Left lobe of liver (tissue), 2 donors: ENCODE results near the gene FYB2. TPM values are rescaled to one million over a fixed set of nuclear protein-coding genes. Genes with fewer than 3 reads are reported as not detected.

Experiments
- ATAC-seq: fragments of 200-7000 bp; cut with Tn5 transposase; one replicate; pipeline ENCODE4 v1.9.1; 2020; ENCODE audit warnings: mild to moderate bottlenecking, moderate library complexity
- DNase-seq: peaks from one replicate; pipeline ENCODE4 v3.0.0-alpha.2; 2020; ENCODE audit warnings: low spot score
- total RNA-seq: library from RNA; stranded (reverse); gene quantifications from one replicate; pipeline ENCODE4 v1.2.1, GENCODE V29; 2021
- donor health status: DM: no; HTN: no; CAD: no; lungs with moderate emphysema.
- donor health status: DM: no; HTN: yes; CAD: no.

Gene FYB2
- 19.4 TPM for total RNA-seq

DNA sequence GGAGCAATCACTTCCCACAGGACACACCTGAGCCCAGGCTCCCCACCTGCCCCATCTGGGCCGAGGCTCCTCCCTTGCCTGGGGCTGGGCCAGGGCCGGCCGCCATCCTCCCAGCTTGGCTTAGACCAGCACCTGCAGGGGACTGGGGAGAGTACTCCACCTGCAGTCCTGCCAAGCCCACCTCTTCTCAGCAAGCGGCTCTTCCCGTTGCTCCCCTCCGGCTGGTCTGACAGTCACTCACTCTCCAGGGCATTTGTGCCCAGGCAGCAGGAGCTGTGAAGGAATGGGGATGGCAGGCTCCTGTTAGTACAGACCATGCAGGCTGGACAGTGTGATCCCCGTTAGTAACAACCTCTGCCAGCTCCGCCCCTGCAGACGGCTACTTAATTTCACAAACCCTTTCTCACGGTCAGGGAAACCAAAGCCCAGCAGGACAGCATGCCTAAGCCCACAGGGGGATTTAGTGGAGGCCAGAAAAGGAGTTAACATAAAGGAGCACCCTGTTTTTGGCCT, at the start of gene FYB2:
TSS of gene FYB2 (minus strand) at position 18 of the 513 bp plus-strand sequence. CDS start 114 bp downstream, outside the sequence.
- ATAC-seq, result peak; percentile 78
- DNase-seq, result peak; percentile 90

DNA sequence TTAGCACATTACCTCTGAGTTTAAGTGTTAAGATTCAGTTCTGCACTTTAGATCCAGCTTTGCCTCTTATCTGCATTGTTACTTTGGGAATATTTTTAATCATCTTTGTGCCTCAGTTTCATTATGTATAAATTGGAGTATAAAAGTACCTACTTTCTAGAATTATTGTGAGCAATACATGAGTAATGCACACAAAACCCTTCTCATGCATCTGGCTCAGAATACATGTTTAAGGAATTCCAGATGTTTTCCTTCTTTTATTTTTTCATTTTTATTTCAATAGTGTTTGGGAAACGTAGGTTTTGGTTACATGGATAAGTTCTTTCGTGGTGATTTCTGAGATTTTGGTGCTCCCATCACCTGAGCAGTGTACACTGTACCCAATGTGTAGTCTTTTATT, 49.6 kb upstream of the FYB2 start:
- DNase-seq (no peak), ATAC-seq (no peak)

- ATAC-seq (no peak), DNase-seq (no peak)
These were observed 48.3 kb upstream of the FYB2 start for GRCh38 chr1:56867491-56867890.

GRCh38 chr1:56866656-56867055, 47.5 kb upstream of the FYB2 start:
- ATAC-seq (no peak), DNase-seq (no peak)

DNA sequence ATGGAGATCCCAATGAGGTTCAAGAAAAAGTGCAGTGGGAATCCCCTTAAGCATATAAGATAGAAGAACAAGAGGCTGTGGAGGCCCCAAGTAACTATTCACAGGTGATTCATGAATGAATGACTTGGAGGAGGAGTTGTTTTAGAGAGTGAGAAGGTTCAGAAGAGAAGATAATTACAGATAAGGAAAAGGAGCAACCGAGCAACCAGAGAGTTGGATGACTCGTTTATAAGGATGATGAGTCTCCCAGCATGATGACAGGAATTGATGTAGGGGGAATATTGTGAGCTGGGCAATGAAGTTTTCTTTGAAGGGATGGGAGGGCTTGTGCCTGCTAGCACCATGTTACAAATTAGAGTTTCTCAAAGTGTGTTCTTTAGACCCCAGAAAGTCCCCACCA, 45.2 kb upstream of the FYB2 start:
- DNase-seq (no peak), ATAC-seq (no peak)

GRCh38 chr1:56863265-56863992, 44.2 kb upstream of the FYB2 start:
- DNase-seq (no peak), ATAC-seq (no peak)

DNA sequence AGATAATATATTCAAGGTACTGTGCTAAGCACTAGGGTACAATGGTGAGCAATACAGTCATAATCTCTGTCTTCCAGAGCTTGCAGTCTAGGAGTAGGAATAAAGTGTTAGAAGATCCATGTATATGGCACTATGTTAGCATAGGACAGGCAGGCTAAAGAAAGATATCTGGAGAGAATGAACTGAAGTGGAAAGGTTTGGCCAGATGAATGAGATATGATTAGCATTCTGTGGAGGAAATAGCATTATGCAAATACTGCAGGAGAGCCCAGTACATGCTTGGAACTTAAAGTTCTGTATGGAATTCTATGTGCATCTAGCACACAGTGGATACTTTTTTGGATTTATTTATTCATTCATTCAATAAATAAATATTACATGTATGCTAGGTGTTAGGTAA, 40.1 kb upstream of the FYB2 start:
- ATAC-seq (no peak), DNase-seq (no peak)

DNA sequence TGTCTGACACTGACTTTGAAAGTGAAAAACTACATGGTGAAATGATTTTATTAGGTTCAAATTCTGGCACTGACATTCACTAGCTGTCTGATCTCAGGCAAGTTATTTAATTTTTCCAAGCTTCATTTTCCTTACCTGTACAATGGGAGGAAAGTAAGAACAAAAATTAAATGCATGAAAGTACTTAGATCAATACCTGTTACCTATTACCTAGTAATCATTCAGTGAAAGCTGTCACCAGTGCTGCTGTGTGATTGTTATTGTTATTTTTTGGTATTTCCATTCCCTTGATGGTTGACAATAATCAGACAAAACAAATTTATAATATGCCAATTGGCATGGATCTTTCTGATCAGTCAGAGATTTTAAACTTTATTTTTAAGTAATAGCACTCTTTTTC, 37.0 kb upstream of the FYB2 start:
- DNase-seq (no peak), ATAC-seq (peak; percentile 30)

- DNase-seq, result no peak
These were observed 36.0 kb upstream of the FYB2 start for GRCh38 chr1:56855190-56855589.

DNA sequence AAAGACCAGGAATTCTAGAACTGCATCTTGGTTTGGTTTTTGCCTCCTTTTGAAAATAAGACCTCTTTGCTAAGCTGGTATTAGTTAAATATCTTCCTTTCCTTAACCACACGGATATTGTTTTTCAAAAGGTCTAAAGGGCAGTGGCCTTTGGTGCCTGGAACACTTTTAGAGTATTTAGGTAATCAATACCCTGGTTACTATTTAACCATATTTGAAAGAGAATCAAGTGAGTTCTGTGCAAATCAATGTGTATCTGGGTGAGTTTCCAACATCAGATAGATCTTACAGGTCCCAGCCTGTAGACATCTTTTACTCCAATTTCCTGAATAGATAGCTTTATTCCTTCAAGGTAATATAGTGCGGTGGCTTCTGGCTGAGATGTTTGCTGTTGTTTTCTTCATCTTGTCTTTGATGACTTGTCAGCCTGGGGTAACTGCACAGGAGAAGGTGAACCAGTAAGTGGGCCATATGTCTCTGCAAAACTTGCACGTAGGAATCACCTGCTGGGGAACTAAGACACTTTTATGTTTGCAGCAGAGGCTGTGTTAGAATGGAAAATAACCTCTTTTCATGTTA, 35.4 kb upstream of the FYB2 start, which contains the start of gene C8A:
TSS of gene C8A (plus strand) at position 277 of the 579 bp plus-strand sequence. CDS start at position 382, 105 bp downstream.
- ATAC-seq (peak; percentile 85), DNase-seq (no peak)

More at GRCh38 chr1:56855190-56855589, 36.0 kb upstream of the FYB2 start:
- ATAC-seq, result peak; percentile 41

- DNase-seq (no peak), ATAC-seq (no peak)
These were observed 33.3 kb upstream of the FYB2 start for GRCh38 chr1:56852476-56852875.

DNA sequence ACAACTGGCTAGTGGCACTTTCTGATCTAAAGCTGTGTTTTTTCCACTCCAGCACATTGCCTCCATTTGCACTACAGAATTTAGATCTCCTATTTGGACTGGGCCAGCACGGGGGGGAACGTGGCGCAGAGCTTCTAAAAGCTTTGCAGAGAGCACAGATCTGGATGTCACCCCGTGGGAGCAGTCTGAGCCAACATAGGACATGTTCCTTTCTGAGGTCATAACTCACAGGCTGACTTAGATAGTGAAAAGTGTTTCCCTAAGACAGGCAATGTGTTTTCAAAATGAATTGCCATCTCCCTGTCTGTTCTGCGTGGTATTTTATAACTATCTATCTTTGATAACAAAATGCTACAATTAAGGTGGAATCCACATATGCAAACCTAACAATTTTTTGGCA, 31.7 kb upstream of the FYB2 start:
- no peak for DNase-seq
- no peak for ATAC-seq

DNA sequence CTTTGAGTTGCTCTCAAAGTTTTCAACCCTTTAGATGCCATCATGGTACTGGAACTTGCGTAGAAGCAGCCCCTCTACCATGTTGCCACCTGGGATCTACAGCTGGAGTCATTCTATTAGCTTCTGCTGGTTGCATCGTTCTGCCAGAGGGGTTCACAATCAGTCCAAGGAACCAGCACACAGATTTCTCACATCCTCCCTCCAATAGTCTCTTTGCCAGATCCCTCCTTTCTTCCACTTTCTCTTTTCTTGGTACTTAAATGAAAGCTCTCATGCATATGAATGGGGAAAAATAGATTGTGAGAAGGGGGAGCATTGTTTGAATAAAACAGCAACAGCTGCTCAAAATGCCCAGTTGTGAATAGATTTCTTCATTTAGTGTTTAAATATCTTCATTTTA, 31.2 kb upstream of the FYB2 start:
- no peak for ATAC-seq
- no peak for DNase-seq

- DNase-seq (no peak), ATAC-seq (no peak)
These were observed 30.5 kb upstream of the FYB2 start for GRCh38 chr1:56849750-56850149.

DNA sequence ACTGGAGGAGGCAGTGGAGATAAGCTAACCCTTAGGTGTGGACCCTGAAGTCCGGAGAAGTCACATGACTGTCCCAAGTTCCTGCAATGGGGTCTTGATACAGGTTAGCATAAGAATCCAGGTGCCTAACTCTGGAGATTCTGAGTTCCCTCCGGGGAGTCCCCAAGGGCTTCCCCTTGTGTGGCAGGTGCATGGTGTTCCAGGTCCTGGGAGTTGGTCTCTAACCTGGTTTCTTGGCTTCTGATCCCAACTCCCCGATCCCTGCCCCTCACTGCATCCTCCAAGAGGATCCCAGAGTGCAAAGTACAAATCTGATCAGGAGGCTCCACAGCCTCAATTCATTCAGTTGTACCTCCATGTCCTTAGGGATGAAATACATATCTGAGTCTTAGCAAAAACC, 26.1 kb upstream of the FYB2 start:
- ATAC-seq (no peak), DNase-seq (no peak)

DNA sequence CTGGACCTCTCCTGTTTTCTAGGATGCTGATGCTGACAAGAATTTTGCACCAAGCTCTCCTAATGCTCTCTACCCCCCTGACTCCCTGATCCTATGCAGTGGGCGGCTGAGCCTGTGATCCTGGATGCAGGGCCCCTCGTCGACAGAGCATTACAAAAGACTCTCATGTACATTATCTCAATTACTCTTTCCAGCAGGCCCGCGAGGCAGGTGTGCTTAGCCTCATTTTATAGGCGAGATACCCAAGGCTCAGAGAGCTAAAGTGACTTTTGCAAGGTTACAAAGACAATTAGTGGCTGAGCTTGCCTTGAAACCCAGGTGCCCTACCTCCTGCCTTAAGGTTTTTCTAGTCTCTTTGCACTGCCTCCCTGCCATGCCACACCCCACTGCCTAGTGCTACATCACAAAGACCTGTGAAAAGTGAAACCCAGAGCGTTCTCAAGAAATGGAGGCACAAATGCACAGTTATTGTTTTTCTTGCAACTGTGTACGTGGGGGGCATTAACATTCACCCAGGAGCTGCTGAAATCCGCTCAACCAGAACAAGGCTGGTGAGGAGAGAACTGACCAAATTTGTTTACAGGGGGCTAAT, 25.4 kb upstream of the FYB2 start:
- DNase-seq, result no peak
- no peak for ATAC-seq

GRCh38 chr1:56843544-56843943, 24.3 kb upstream of the FYB2 start:
- no peak for ATAC-seq

GRCh38 chr1:56838759-56839158, 19.6 kb upstream of the FYB2 start:
- ATAC-seq (no peak), DNase-seq (no peak)

More at GRCh38 chr1:56843544-56843943, 24.3 kb upstream of the FYB2 start:
- DNase-seq, result no peak

GRCh38 chr1:56837244-56837939, 18.2 kb upstream of the FYB2 start:
- ATAC-seq, result no peak
- no peak for DNase-seq

DNA sequence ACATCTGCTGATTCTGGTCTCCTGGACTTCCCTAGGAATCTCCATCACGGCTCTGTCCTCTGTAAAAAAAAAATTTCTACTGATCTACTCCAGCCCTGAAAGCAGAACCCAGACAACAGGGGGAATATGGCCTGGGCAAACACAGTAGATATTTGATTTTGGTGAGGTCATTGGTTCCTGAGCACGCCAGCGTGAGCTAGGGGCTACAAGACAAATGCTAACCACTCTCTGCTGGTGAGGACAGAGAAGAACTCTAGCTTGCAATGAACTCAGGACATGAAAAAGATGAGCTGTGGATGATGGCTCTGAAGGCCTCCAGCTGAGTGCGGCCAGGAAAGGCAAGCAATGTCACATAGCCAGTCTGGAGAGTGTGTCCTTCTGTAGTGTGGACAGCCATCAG, 17.2 kb upstream of the FYB2 start:
- ATAC-seq (peak; percentile 19), DNase-seq (no peak)

- DNase-seq (no peak), ATAC-seq (peak; percentile 59)
These were observed 16.5 kb upstream of the FYB2 start for GRCh38 chr1:56835657-56836056.
